ENCODE measurements around the gene CCL4L2.
"Not testable (repeated sequence)": the region's sequence is repeated elsewhere in the genome, so short reads cannot be mapped to it uniquely, and the experiment has no call there.

GRCh38 chr17:36220737-36221580 lies 10.1 kb downstream of the CCL4L2 start:
- not testable (repeated sequence) for TF ChIP-seq CTCF (IDR thresholded peaks at IDR 0.05); SIN3A (IDR thresholded peaks at IDR 0.05; ENCODE audit: borderline replicate concordance, insufficient read depth, low read depth, low read length); POLR2AphosphoS5 (IDR thresholded peaks at IDR 0.05; ENCODE audit: low read depth, low read length); REST (IDR thresholded peaks at IDR 0.05; ENCODE audit: insufficient read depth in 1 of 2, low read depth in 2 of 2, low read length in 1 of 2); TCF7L2 (IDR thresholded peaks at IDR 0.05; ENCODE audit: low read depth, low read length)

All from Panc1 (cell line).